Stimulated activated CD8-positive, alpha-beta memory T cell treated with anti-CD3 and anti-CD28 coated beads, Interleukin-12 subunit alpha, Interleukin-12 subunit beta, amount 100 ng/mL, for 1 hour (primary cell): ENCODE results near the gene NEK2.
"Not testable (repeated sequence)": the region's sequence is repeated elsewhere in the genome, so short reads cannot be mapped to it uniquely, and the experiment has no call there.

ENCODE experiments used
- DNase-seq: peaks from one replicate; pipeline ENCODE4 v3.0.0-alpha.2; 2020; ENCODE audit warnings: low read depth

Gene NEK2

GRCh38 chr1:211632808-211633523 is 42.5 kb downstream of the NEK2 start:
- no peak for DNase-seq

- DNase-seq = no peak
These were observed 43.2 kb downstream of the NEK2 start for GRCh38 chr1:211632117-211632807.

GRCh38 chr1:211631168-211631567 is 44.3 kb downstream of the NEK2 start:
- DNase-seq = no peak

- DNase-seq = no peak
These were observed 45.0 kb downstream of the NEK2 start for GRCh38 chr1:211630236-211631081.

- no peak for DNase-seq
These were observed 47.0 kb downstream of the NEK2 start for GRCh38 chr1:211628417-211628816.

- DNase-seq = no peak
These were observed 48.2 kb downstream of the NEK2 start for GRCh38 chr1:211627259-211627658.

- DNase-seq = not testable (repeated sequence)
These were observed 49.6 kb downstream of the NEK2 start for GRCh38 chr1:211625866-211626265.

GRCh38 chr1:211625040-211625439 is 50.4 kb downstream of the NEK2 start:
- no peak for DNase-seq

GRCh38 chr1:211623515-211623914 is 51.9 kb downstream of the NEK2 start:
- DNase-seq = no peak

GRCh38 chr1:211621447-211622198 is 53.8 kb downstream of the NEK2 start:
- no peak for DNase-seq

- DNase-seq = no peak
These were observed 55.3 kb downstream of the NEK2 start for GRCh38 chr1:211620097-211620496.

- no peak for DNase-seq
These were observed 56.1 kb downstream of the NEK2 start for GRCh38 chr1:211619033-211619996.

GRCh38 chr1:211616965-211617297 is 58.5 kb downstream of the NEK2 start:
- no peak for DNase-seq

GRCh38 chr1:211616231-211616964 is 59.0 kb downstream of the NEK2 start:
- DNase-seq = no peak

GRCh38 chr1:211614615-211615014 is 60.8 kb downstream of the NEK2 start:
- DNase-seq = no peak

GRCh38 chr1:211613951-211614350 is 61.5 kb downstream of the NEK2 start:
- DNase-seq = no peak

GRCh38 chr1:211613108-211613947 is 62.1 kb downstream of the NEK2 start:
- no peak for DNase-seq

- DNase-seq = no peak
These were observed 62.7 kb downstream of the NEK2 start for GRCh38 chr1:211612786-211613107.
